ENCODE measurements around the gene CDAN1. TPM values are rescaled to one million over a fixed set of nuclear protein-coding genes. Genes with fewer than 3 reads are reported as not detected.
A peak's percentile ranks its signal among the peaks of the same experiment; 100 is the strongest.
"Not testable (repeated sequence)": the region's sequence is repeated elsewhere in the genome, so short reads cannot be mapped to it uniquely, and the experiment has no call there.

CDAN1 gene
- total RNA-seq, 2 experiments from 2014 or later = 18.3 to 19.0 TPM

DNA sequence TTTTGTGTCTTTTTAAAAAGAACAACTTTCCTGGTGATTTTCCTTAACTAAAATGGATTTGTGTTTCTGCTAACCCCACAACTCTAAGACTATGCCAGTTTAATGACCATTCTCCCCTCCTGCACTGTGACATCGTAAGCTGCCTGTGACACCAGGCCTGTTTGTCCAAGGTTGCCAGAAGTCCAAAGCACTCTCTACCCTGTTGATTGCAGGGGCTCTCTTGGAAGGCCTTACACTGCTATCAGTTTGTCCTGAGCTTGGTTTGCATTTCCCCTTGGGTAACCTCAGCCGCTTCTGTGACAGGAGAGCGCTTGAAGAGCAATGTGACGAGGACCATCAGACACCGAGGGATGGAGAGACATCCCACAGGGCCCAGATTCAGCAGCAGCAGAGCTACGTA lies 55.8 kb downstream of the CDAN1 start:
- H3K27me3 Mint-ChIP-seq = no peaks in the 10 kb centered on the region
- intact Hi-C loops (cut with micrococcal nuclease) = no loop called here
- ATAC-seq (no peak), DNase-seq (no peak)
- no peak overlapping the region for H3K4me3 Mint-ChIP-seq
- H3K4me1 Mint-ChIP-seq (ENCODE audit: low read depth) = peaks cover 12% of the 10 kb centered on the region
- TF ChIP-seq, protein P1, sequence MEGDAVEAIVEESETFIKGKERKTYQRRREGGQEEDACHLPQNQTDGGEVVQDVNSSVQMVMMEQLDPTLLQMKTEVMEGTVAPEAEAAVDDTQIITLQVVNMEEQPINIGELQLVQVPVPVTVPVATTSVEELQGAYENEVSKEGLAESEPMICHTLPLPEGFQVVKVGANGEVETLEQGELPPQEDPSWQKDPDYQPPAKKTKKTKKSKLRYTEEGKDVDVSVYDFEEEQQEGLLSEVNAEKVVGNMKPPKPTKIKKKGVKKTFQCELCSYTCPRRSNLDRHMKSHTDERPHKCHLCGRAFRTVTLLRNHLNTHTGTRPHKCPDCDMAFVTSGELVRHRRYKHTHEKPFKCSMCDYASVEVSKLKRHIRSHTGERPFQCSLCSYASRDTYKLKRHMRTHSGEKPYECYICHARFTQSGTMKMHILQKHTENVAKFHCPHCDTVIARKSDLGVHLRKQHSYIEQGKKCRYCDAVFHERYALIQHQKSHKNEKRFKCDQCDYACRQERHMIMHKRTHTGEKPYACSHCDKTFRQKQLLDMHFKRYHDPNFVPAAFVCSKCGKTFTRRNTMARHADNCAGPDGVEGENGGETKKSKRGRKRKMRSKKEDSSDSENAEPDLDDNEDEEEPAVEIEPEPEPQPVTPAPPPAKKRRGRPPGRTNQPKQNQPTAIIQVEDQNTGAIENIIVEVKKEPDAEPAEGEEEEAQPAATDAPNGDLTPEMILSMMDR (IDR thresholded peaks at IDR 0.05) = no peak
- ChIA-PET CTCF (interaction anchor here (0.9 to 2.0 kb wide), 2 partner anchors 57 to 245 kb away, joined by 3 to 6 read pairs; no protein-coding TSS in a partner anchor), POLR2A (interaction anchor here (1.0 to 1.5 kb wide), 2 partner anchors 21 to 72 kb away, joined by 3 to 4 read pairs; no protein-coding TSS in a partner anchor)
- no peaks in the 10 kb centered on the region for H3K9me3 Mint-ChIP-seq
- no peak overlapping the region for H3K27ac Mint-ChIP-seq
- peaks cover 14% of the 10 kb centered on the region for H3K36me3 Mint-ChIP-seq (ENCODE audit: low read depth)

DNA sequence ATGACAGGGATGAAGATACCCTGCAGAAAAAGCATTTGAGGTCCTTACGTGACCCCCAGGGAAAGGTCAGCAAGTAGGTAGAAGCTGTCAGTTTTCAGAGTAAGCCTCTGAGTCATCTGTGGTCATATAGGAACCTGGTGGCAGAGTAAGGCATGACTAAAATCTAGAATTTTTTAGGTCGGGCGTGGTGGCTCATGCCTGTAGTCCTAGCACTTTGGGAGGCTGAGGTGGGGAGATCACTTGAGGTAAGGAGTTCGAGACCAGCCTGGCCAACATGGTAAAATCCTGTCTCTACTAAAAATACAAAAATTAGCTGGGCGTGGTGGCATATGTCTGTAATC lies 56.8 kb downstream of the CDAN1 start:
- peaks cover 14% of the 10 kb centered on the region for H3K36me3 Mint-ChIP-seq (ENCODE audit: low read depth)
- H3K27me3 Mint-ChIP-seq; H3K9me3 Mint-ChIP-seq; H3K4me3 Mint-ChIP-seq; H3K27ac Mint-ChIP-seq; intact Hi-C loops (cut with micrococcal nuclease): not testable (repeated sequence)
- ChIA-PET POLR2A (interaction anchor here (1.5 kb wide), 1 partner anchor 71 kb away, joined by 3 read pairs; no protein-coding TSS in a partner anchor), CTCF (interaction anchor here (0.9 kb wide), 1 partner anchor 56 kb away, joined by 3 read pairs; no protein-coding TSS in a partner anchor)
- peaks cover 12% of the 10 kb centered on the region for H3K4me1 Mint-ChIP-seq (ENCODE audit: low read depth)
- DNase-seq (peak; percentile 86), ATAC-seq (peak; percentile 98)

DNA sequence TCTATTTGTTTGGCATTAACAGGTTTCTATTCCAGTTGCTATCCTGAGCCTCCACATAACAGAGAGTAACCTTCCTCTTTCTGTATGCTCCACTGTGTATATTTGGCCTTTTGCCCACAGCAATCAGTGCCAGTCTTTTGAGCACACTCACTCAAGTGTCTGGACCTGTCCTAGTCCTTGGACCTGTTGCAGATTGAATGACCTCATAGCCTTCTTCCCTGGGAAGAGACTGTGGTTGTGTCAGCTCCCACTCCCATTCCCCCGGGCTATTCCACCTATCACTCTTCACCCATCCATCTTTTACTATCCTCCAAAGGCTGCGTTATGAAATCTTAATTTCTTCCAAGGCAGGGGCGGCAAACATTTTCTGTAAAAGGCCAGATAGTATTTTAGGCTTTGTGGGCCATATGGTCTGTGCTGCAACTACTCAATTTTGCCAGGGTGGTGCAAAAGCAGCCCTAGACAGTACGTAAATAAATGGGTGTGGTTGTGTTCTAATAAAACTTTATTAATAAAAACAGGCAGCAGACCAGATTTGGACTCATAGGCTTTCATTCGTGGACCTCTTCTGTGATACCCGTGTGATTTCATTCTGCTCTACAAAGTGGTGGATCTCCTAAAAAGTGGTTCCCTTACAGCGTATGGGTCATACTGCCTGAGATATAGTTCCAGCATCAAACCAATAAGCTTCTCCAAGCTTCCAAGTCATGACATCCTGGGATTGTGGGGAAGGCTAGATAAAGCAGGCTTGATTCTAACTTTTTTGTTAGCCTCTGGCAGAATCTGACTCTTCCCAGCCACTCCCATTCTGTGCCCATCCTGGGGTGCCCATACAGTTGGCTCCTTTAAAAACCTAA lies 57.4 kb downstream of the CDAN1 start:
- H3K36me3 Mint-ChIP-seq (ENCODE audit: low read depth) = peaks cover 14% of the 10 kb centered on the region
- peak overlapping the region; percentile 21 for H3K27ac Mint-ChIP-seq

DNA sequence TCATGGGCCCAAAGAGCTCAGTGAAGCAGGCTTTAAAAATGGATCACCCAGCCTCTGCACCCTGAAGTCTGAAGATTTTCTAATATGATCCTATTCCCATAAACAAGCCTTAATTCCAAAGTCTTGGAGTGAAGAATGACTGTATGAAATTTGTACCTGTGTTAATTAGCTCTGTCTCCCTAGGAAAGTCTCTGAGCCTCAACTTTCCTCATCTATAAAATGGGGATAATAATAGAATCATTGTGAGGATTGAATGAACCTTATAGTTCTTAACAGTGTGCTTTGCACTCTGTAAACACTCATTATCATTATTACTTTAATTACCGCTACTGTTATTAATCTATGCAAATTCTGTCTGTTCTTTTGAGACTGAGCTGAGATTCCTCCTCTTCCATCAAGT lies 61.9 kb downstream of the CDAN1 start:
- intact Hi-C loops (cut with micrococcal nuclease) = no loop called here
- no peak overlapping the region for H3K4me3 Mint-ChIP-seq
- DNase-seq = no peak
- TF ChIP-seq, protein P1 (IDR thresholded peaks at IDR 0.05) = no peak
- peaks cover 7% of the 10 kb centered on the region for H3K4me1 Mint-ChIP-seq (ENCODE audit: low read depth)
- H3K9me3 Mint-ChIP-seq = no peaks in the 10 kb centered on the region
- no peak overlapping the region for H3K27ac Mint-ChIP-seq
- no peak for ATAC-seq
- ChIA-PET CTCF (interaction anchor here (1.3 kb wide), 1 partner anchor 247 kb away, joined by 3 read pairs; no protein-coding TSS in a partner anchor), POLR2A (no interaction called here)
- peaks cover 3% of the 10 kb centered on the region for H3K36me3 Mint-ChIP-seq (ENCODE audit: low read depth)
- no peaks in the 10 kb centered on the region for H3K27me3 Mint-ChIP-seq

More for the DNA sequence above, 57.4 kb downstream of the CDAN1 start:
- DNase-seq (no peak), ATAC-seq (peak; percentile 9)
- ChIA-PET POLR2A (no interaction called here), CTCF (no interaction called here)
- Mint-ChIP-seq H3K9me3 (no peaks in the 10 kb centered on the region), H3K27me3 (no peaks in the 10 kb centered on the region), H3K4me1 (ENCODE audit: low read depth) (peaks cover 12% of the 10 kb centered on the region), H3K4me3 (no peak overlapping the region)
- intact Hi-C loops (cut with micrococcal nuclease) = no loop called here
- TF ChIP-seq, protein P1 (IDR thresholded peaks at IDR 0.05) = no peak

DNA sequence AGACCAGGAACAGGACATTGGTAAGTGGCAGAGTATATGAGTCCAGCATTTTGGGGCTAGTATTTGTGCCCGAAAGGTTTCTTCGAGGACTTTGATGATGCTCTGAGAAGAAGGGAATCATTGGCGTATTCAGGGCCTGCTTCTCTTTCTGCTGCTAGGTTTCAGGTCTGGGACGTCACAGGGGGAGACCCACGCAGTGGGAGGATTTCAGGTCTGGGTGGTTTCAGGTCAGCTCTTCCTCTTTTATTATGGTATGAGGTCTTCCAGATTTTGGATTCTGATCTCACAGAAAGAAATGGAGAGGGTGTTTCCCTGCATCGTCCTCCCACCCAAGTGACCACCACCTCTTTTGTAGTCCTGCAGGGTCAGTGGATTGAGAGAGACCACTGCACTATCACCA lies 62.5 kb downstream of the CDAN1 start:
- Mint-ChIP-seq H3K36me3 (ENCODE audit: low read depth) (no peaks in the 10 kb centered on the region), H3K4me3 (no peak overlapping the region), H3K27ac (no peak overlapping the region), H3K9me3 (no peaks in the 10 kb centered on the region), H3K27me3 (no peaks in the 10 kb centered on the region), H3K4me1 (ENCODE audit: low read depth) (peaks cover 3% of the 10 kb centered on the region)
- ATAC-seq (no peak), DNase-seq (no peak)
- CTCF ChIA-PET = no interaction called here
- TF ChIP-seq, protein P1 (IDR thresholded peaks at IDR 0.05) = no peak
- POLR2A ChIA-PET = no interaction called here
- intact Hi-C loops (cut with micrococcal nuclease) = no loop called here

Other genes with a start within 250 kb of the CDAN1 start
- gene ZNF106, start 246.0 kb downstream of the CDAN1 start, total RNA-seq = 10 to 100 TPM; 46.4 to 46.6 TPM
- 10 to 100 TPM; 31.2 to 33.1 TPM for gene SNAP23, start 241.5 kb downstream of the CDAN1 start, total RNA-seq
- gene LRRC57, start 188.3 kb downstream of the CDAN1 start, total RNA-seq = 10 to 100 TPM; 13.7 to 15.1 TPM
- 10 to 100 TPM; 45.3 to 48.8 TPM for gene HAUS2, start 188.3 kb downstream of the CDAN1 start, total RNA-seq
- gene STARD9, start 161.5 kb downstream of the CDAN1 start, total RNA-seq = 1 to 10 TPM; 4.8 to 6.4 TPM
- gene TTBK2, start 183.7 kb upstream of the CDAN1 start, total RNA-seq = 10 to 100 TPM in 1 of 2 experiments, 1 to 10 TPM in 1; 9.9 to 11.9 TPM